Upper lobe of right lung (tissue), 1 donor: ENCODE results near the gene SLC2A2. TPM values are rescaled to one million over a fixed set of nuclear protein-coding genes. Genes with fewer than 3 reads are reported as not detected.

Experiments
- ATAC-seq: fragments of 200-7000 bp; cut with Tn5 transposase; one replicate; pipeline ENCODE4 v1.9.1; 2020; ENCODE audit warnings: mild to moderate bottlenecking, moderate library complexity
- DNase-seq: peaks from one replicate; pipeline ENCODE4 v3.0.0-alpha.2; 2020
- H3K27ac ChIP-seq: fragments of 200-600 bp; one replicate; pipeline ENCODE4 v1.8.0; 2022
- H3K27me3 ChIP-seq: fragments of 200-600 bp; one replicate; pipeline ENCODE4 v1.8.0; 2022; ENCODE audit warnings: mild to moderate bottlenecking
- H3K36me3 ChIP-seq: fragments of 200-600 bp; one replicate; pipeline ENCODE4 v1.8.0; 2022
- H3K4me1 ChIP-seq: fragments of 200-600 bp; one replicate; pipeline ENCODE4 v1.8.0; 2022
- H3K4me3 ChIP-seq: fragments of 200-600 bp; one replicate; pipeline ENCODE4 v1.8.0; 2022; ENCODE audit warnings: mild to moderate bottlenecking
- H3K9me3 ChIP-seq: fragments of 200-600 bp; one replicate; pipeline ENCODE4 v1.8.0; 2022
- intact Hi-C: fragments of 100-400 bp; cut with DNase I; formaldehyde crosslinking; loops from one replicate; pipeline ENCODE4 v1.11.0; 2022
- total RNA-seq: library from RNA; stranded (reverse); fragmentation: NEBNext Ultra II Directional; extraction: Animal tissue kit (Norgen Biotek cat#: 25700); gene quantifications from one replicate; pipeline ENCODE4 v1.2.1, GENCODE V29; 2021
- TF ChIP-seq, protein P1 (sequence below): fragments of 200-600 bp; IDR thresholded peaks from one replicate; pipeline ENCODE4 v1.8.0; 2022; ENCODE audit warnings: antibody characterized with exemption
- donor health status: DM: no; HTN: yes; CAD: no; lungs with severe emphysema.

The SLC2A2 gene
- total RNA-seq, 1 donor from 2014 or later, result not detected

DNA sequence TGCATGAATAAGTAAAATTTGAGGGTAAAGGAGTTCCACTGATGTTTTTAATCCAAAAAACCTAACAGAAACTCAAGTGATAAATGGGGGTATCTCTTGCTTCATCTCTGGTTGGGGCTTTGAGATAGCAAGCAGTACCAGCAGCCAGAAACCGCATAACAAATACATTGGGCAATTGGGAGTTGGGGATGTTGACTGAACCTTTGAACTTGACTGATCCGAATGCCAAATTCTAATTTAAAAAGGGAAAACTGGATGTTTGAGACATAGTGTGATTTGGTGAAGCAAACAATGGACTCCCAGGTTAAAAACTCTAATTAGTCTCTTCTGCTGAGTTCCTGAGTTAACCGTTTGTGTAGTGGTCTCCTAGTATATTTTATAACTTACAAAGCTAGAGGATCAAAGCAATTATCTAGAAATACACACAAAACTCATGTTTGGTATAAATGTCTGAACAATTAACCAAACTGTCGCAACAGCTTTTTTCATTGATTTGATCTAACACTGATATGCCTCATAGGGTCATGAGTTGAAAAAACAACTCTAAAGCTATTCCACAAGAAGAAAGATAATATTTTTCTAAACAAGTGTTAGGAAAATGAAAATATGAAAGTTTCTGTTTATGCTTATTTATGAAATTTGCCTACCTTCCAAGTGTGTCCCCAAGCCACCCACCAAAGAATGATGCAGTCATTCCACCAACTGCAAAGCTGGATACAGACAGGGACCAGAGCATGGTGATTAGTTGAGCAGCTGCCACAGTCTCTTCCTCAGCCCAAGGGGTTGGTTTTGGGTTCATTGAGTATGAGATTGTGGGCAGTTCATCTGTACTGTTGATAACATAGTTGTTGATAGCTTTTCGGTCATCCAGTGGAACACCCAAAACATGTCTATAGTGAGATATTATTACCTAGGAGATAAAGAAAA, 12.4 kb downstream of the SLC2A2 start:
- ATAC-seq (no peak), DNase-seq (no peak)
- TF ChIP-seq, protein P1, sequence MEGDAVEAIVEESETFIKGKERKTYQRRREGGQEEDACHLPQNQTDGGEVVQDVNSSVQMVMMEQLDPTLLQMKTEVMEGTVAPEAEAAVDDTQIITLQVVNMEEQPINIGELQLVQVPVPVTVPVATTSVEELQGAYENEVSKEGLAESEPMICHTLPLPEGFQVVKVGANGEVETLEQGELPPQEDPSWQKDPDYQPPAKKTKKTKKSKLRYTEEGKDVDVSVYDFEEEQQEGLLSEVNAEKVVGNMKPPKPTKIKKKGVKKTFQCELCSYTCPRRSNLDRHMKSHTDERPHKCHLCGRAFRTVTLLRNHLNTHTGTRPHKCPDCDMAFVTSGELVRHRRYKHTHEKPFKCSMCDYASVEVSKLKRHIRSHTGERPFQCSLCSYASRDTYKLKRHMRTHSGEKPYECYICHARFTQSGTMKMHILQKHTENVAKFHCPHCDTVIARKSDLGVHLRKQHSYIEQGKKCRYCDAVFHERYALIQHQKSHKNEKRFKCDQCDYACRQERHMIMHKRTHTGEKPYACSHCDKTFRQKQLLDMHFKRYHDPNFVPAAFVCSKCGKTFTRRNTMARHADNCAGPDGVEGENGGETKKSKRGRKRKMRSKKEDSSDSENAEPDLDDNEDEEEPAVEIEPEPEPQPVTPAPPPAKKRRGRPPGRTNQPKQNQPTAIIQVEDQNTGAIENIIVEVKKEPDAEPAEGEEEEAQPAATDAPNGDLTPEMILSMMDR, result no peak
- Histone ChIP-seq H3K9me3 (no peaks in the 10 kb centered on the region), H3K27ac (no peak overlapping the region), H3K4me3 (no peak overlapping the region), H3K27me3 (no peaks in the 10 kb centered on the region), H3K4me1 (no peaks in the 10 kb centered on the region), H3K36me3 (no peaks in the 10 kb centered on the region)
- intact Hi-C loops, result no loop called here

DNA sequence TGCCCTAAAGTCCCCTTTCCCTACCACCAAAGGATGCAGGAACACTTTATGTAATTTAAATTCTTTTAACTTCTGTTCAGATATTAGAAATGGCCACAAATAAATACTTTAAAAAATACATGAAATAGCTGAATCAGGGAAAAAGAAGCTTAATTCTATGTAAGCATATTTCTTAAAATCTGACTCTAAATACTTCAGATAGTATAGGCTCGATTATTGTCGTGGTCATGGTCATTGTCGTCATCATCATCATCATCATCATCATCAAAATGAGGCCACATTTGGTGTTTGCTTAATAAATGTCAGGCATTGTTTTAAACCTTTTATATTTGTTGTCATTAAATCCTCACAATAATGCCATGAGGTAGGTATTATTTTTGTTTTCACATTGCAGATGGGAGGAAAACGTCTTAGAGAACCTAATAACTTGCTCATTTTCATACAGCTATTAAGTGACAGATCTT, 14.6 kb downstream of the SLC2A2 start:
- H3K4me3 ChIP-seq, result no peak overlapping the region
- intact Hi-C loops, result no loop called here
- no peak overlapping the region for H3K27ac ChIP-seq

DNA sequence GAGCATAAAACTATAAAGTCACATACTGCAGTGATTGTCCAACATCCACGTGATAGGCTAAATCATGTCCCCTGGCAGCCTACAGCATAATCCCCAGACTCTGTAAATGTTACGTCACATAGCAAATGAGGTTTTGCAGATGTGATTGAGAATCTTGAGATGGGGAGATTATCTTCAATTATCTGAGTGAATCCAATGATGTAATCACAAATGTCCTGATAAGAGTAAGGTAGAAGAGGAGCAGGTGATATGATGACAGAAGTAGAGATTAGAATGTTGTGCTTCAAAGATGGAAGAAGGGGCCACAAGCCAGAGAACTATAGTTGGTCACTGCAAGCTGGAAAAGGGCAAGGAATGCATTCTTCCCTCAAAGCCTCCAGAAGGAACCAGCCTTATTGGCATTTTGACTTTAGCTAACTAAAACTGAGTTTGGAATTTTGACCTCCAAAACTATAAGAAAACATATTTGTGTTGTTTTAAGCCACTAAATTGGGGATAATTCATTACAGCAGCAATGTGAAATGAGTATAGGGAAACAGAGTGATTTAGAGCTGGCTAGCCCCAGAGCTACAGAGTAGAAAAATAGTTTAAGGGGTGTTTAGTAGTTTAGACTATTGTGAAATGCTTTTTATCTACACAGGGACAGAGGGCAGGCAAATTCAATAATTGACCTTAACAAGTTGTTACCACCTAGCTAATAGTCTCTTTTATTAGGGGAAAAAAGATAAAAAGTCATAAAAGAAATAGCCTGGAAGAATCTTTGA, 15.2 kb downstream of the SLC2A2 start:
- no peaks in the 10 kb centered on the region for H3K9me3 ChIP-seq
- H3K4me1 ChIP-seq, result no peaks in the 10 kb centered on the region
- no peak overlapping the region for H3K27ac ChIP-seq
- no peak for DNase-seq
- ATAC-seq, result no peak
- intact Hi-C loops, result no loop called here
- TF ChIP-seq, protein P1, result no peak
- no peaks in the 10 kb centered on the region for H3K36me3 ChIP-seq
- H3K27me3 ChIP-seq, result no peaks in the 10 kb centered on the region
- no peak overlapping the region for H3K4me3 ChIP-seq

More for the DNA sequence above, 14.6 kb downstream of the SLC2A2 start:
- H3K27me3 ChIP-seq, result no peaks in the 10 kb centered on the region
- no peaks in the 10 kb centered on the region for H3K36me3 ChIP-seq
- no peak for DNase-seq
- ATAC-seq, result no peak
- H3K9me3 ChIP-seq, result no peaks in the 10 kb centered on the region
- H3K4me1 ChIP-seq, result no peaks in the 10 kb centered on the region
- TF ChIP-seq, protein P1, result no peak

DNA sequence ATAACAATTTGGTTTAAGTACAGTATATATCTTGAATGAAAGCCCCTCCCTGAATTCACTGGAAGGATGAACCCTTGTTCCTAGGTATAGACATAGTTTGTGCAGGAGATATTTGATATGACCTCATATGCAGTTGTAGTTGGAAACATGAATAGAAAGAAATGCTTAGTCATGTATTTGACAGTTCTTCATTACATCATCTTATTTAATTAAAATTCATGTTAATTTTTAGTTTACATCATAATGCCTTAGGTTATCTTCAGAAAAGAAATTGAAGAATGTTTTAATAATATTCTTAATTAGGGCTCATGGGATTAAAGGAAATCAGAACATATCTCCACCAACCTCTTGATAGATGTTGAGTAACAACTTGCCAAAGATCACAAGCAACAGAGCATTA, 19.2 kb downstream of the SLC2A2 start:
- no peak for DNase-seq
- Histone ChIP-seq H3K4me1 (no peaks in the 10 kb centered on the region), H3K27ac (no peak overlapping the region), H3K27me3 (no peaks in the 10 kb centered on the region), H3K36me3 (no peaks in the 10 kb centered on the region), H3K4me3 (no peak overlapping the region), H3K9me3 (no peaks in the 10 kb centered on the region)
- TF ChIP-seq, protein P1, result no peak
- no peak for ATAC-seq
- intact Hi-C loops, result no loop called here

DNA sequence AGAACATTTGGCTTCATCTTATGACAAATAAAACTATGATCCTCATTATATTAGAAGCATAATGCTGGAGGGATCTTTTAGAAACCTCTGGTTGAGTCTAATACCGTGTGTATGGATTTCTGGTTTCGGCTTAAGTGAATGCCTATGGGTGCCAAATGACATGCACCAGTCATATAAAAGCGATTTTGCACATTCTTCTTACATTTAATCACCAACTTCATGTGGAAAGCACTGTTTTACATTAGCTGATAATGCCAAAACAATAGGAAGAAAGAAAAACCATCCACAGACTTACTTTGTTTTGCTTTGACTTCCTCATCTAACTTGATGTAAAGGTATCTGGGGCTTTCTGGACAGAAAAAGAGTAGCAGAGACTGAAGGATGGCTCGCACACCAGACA, 20.9 kb downstream of the SLC2A2 start:
- Histone ChIP-seq H3K27ac (no peak overlapping the region), H3K36me3 (no peaks in the 10 kb centered on the region), H3K4me3 (no peak overlapping the region), H3K27me3 (no peaks in the 10 kb centered on the region), H3K9me3 (no peaks in the 10 kb centered on the region), H3K4me1 (no peaks in the 10 kb centered on the region)
- ATAC-seq, result no peak
- TF ChIP-seq, protein P1, result no peak
- intact Hi-C loops, result no loop called here
- no peak for DNase-seq
